HL-60 (cell line): ENCODE data around the gene MYBPC2.
"Not testable (repeated sequence)": the region's sequence is repeated elsewhere in the genome, so short reads cannot be mapped to it uniquely, and the experiment has no call there.

ENCODE experiments used
- DNase-seq, 2 experiments: peaks; one replicate each; pipeline ENCODE4 v3.0.0-alpha.2; 2010 to 2020; ENCODE audit warnings: low read depth in 1 of 2, low spot score in 1 of 2
- H3K27ac ChIP-seq: fragments of 250-450 bp; sonication (Bioruptor Pico); replicated peaks from 2 replicates; pipeline ENCODE4 v1.5.1; 2020; ENCODE audit warnings: mild to moderate bottlenecking, moderate library complexity
- H3K27me3 ChIP-seq: fragments of 250-450 bp; sonication (Bioruptor Pico); 2 replicates; pipeline ENCODE4 v1.5.1; 2021; ENCODE audit warnings: mild to moderate bottlenecking, moderate library complexity; ENCODE audit not compliant: insufficient read depth, poor library complexity, severe bottlenecking
- H3K4me3 ChIP-seq: replicated peaks from 2 replicates; pipeline ENCODE4 v1.5.1; 2011; ENCODE audit warnings: mild to moderate bottlenecking, control low read depth, low read length; ENCODE audit not compliant: insufficient read depth
- CTCF ChIP-seq: IDR thresholded peaks from one replicate; pipeline ENCODE4 v1.5.1; 2011; ENCODE audit warnings: low read length, control low read depth, inconsistent platforms; ENCODE audit not compliant: insufficient read depth
- GABPA ChIP-seq: IDR thresholded peaks from 2 replicates; pipeline ENCODE4 v1.6.1; 2012; ENCODE audit warnings: low read depth
- POLR2AphosphoS5 ChIP-seq: IDR thresholded peaks from 2 replicates; pipeline ENCODE4 v1.6.1; 2012; ENCODE audit warnings: low read depth
- SPI1 ChIP-seq: IDR thresholded peaks from 2 replicates; pipeline ENCODE4 v1.6.1; 2012; ENCODE audit warnings: low read depth, mild to moderate bottlenecking, borderline replicate concordance
- TF ChIP-seq, protein P1 (sequence below): IDR thresholded peaks from 2 replicates; pipeline ENCODE4 v1.6.1; 2012; ENCODE audit warnings: low read depth; ENCODE audit not compliant: insufficient replicate concordance

MYBPC2 gene

GRCh38 chr19:50437862-50438449 is 5.3 kb downstream of the MYBPC2 start:
- H3K27me3 ChIP-seq: peaks cover 5% of the 10 kb centered on the region
- no peak overlapping the region for H3K27ac ChIP-seq
- DNase-seq: no peak
- no peak overlapping the region for H3K4me3 ChIP-seq
- TF ChIP-seq, protein P1, sequence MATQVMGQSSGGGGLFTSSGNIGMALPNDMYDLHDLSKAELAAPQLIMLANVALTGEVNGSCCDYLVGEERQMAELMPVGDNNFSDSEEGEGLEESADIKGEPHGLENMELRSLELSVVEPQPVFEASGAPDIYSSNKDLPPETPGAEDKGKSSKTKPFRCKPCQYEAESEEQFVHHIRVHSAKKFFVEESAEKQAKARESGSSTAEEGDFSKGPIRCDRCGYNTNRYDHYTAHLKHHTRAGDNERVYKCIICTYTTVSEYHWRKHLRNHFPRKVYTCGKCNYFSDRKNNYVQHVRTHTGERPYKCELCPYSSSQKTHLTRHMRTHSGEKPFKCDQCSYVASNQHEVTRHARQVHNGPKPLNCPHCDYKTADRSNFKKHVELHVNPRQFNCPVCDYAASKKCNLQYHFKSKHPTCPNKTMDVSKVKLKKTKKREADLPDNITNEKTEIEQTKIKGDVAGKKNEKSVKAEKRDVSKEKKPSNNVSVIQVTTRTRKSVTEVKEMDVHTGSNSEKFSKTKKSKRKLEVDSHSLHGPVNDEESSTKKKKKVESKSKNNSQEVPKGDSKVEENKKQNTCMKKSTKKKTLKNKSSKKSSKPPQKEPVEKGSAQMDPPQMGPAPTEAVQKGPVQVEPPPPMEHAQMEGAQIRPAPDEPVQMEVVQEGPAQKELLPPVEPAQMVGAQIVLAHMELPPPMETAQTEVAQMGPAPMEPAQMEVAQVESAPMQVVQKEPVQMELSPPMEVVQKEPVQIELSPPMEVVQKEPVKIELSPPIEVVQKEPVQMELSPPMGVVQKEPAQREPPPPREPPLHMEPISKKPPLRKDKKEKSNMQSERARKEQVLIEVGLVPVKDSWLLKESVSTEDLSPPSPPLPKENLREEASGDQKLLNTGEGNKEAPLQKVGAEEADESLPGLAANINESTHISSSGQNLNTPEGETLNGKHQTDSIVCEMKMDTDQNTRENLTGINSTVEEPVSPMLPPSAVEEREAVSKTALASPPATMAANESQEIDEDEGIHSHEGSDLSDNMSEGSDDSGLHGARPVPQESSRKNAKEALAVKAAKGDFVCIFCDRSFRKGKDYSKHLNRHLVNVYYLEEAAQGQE: no peak
- no peak for TF ChIP-seq CTCF
- TF ChIP-seq POLR2AphosphoS5: no peak
- TF ChIP-seq GABPA: no peak
- TF ChIP-seq SPI1: no peak

- H3K27ac ChIP-seq, H3K4me3 ChIP-seq, DNase-seq, H3K27me3 ChIP-seq: not testable (repeated sequence)
Observed at GRCh38 chr19:50439130-50439529, 6.4 kb downstream of the MYBPC2 start.

- DNase-seq: no peak
- no peaks in the 10 kb centered on the region for H3K27me3 ChIP-seq
- TF ChIP-seq SPI1: no peak
- TF ChIP-seq, protein P1: no peak
- H3K4me3 ChIP-seq: no peak overlapping the region
- no peak overlapping the region for H3K27ac ChIP-seq
Observed at GRCh38 chr19:50444059-50444458, 11.4 kb downstream of the MYBPC2 start.

GRCh38 chr19:50447053-50447452 is 14.4 kb downstream of the MYBPC2 start:
- no peak overlapping the region for H3K27ac ChIP-seq
- no peak overlapping the region for H3K4me3 ChIP-seq
- TF ChIP-seq CTCF (no peak), SPI1 (no peak), POLR2AphosphoS5 (no peak), GABPA (no peak)
- TF ChIP-seq, protein P1: no peak
- peaks cover 5% of the 10 kb centered on the region for H3K27me3 ChIP-seq
- no peak for DNase-seq
